Lung (tissue), 12 donors: ENCODE data around the gene SETD2. TPM values are rescaled to one million over a fixed set of nuclear protein-coding genes. Genes with fewer than 3 reads are reported as not detected.

Source experiments
- ATAC-seq: fragments of 200-7000 bp; cut with Tn5 transposase; one replicate; pipeline ENCODE4 v1.9.1; 2020; ENCODE audit warnings: moderate number of reproducible peaks; ENCODE audit not compliant: insufficient read depth, low FRiP score
- DNase-seq, 3 donors: peaks; one replicate each; pipeline ENCODE4 v3.0.0-alpha.2; 2013 to 2017
- H3K27ac ChIP-seq, 2 donors: one replicate each; pipeline ENCODE4 v1.5.1; 2013; ENCODE audit warnings: mild to moderate bottlenecking in 2 of 2, moderate library complexity in 2 of 2, control low read depth in 1 of 2, inconsistent platforms in 1 of 2, low read depth in 1 of 2, low read length in 1 of 2
- H3K27me3 ChIP-seq, 3 donors: one replicate each; pipeline ENCODE4 v1.5.1; 2013; ENCODE audit warnings: low read length in 2 of 3; ENCODE audit not compliant: control insufficient read depth in 3 of 3, insufficient read depth in 3 of 3
- H3K36me3 ChIP-seq, 4 donors: one replicate each; pipeline ENCODE4 v1.5.1; 2013; ENCODE audit warnings: low read length in 4 of 4, mild to moderate bottlenecking in 1 of 4, moderate library complexity in 1 of 4; ENCODE audit not compliant: control insufficient read depth in 4 of 4, insufficient read depth in 4 of 4
- H3K4me1 ChIP-seq, 5 donors: one replicate each; pipeline ENCODE4 v1.5.1; 2013; ENCODE audit warnings: low read length in 5 of 5, mild to moderate bottlenecking in 2 of 5, moderate library complexity in 1 of 5; ENCODE audit not compliant: control insufficient read depth in 5 of 5, insufficient read depth in 5 of 5
- H3K4me3 ChIP-seq: one replicate; pipeline ENCODE4 v1.5.1; 2013; ENCODE audit warnings: mild to moderate bottlenecking, control low read depth, moderate library complexity
- H3K9ac ChIP-seq, 2 donors: one replicate each; pipeline ENCODE4 v1.5.1; 2013; ENCODE audit warnings: low read length in 2 of 2, control low read depth in 1 of 2; ENCODE audit not compliant: insufficient read depth in 1 of 2
- H3K9me3 ChIP-seq, 4 donors: one replicate each; pipeline ENCODE4 v1.5.1; 2013; ENCODE audit warnings: low read length in 3 of 4, mild to moderate bottlenecking in 1 of 4, moderate library complexity in 1 of 4; ENCODE audit not compliant: control insufficient read depth in 4 of 4, insufficient read depth in 3 of 4
- WGBS, 2 donors: extraction: QIAGEN DNeasy Blood & Tissue Kit; methylation state at CpG; one replicate each; pipeline ENCODE4 v1.1.7; 2013; 5-methylcytosine and 5-hydroxymethylcytosine counted together
- polyA plus RNA-seq, 2 donors: library from polyadenylated mRNA; stranded (reverse); fragments of 200-250 nt; gene quantifications; one replicate each; pipeline ENCODE4 v1.2.1, GENCODE V29; 2013
- total RNA-seq, 2 donors: library from RNA; depleted of rRNA in 1 of 2; stranded (reverse); fragments of >200 nt in 1 of 2; gene quantifications; one replicate each; pipeline ENCODE4 v1.2.1, GENCODE V29; 2014 to 2021
- TF ChIP-seq, protein P1 (sequence below): IDR thresholded peaks from 2 replicates; pipeline ENCODE4 v1.5.1; 2012; ENCODE audit warnings: mild to moderate bottlenecking; ENCODE audit errors: control extremely low read depth, extremely low read depth
- donor health status: control.
- donor health status: control.
- donor health status: Bipolar disorder and iron deficiency.
- donor health status: healthy.
- donor health status: DM: yes; HTN: yes; CAD: no.

Gene SETD2
- total and polyA plus RNA-seq, 4 donors, result 10.4 to 107 (median 25.0) TPM

DNA sequence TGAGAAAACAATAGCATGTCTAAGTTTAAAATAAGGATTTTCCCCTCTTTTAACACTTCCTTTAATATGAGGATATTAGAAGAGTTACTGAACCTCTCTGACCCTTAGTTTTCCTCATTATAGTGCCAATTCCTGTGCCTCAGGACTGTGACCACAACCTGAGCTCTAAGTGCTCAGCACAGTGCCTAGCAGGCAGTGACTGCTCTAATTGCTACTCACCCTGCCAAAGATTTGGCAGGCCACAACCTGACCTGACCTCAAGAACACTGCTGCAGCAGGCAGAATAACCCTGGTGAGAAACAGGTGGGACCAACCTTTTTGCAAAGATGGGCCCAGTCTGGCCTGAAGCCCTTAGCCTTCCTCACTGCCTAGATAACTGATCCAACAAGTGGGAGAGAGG lies 148.8 kb downstream of the SETD2 start:
- H3K9me3 ChIP-seq, result no peaks in the 10 kb centered on the region
- H3K27me3 ChIP-seq, result no peaks in the 10 kb centered on the region
- TF ChIP-seq, protein P1, sequence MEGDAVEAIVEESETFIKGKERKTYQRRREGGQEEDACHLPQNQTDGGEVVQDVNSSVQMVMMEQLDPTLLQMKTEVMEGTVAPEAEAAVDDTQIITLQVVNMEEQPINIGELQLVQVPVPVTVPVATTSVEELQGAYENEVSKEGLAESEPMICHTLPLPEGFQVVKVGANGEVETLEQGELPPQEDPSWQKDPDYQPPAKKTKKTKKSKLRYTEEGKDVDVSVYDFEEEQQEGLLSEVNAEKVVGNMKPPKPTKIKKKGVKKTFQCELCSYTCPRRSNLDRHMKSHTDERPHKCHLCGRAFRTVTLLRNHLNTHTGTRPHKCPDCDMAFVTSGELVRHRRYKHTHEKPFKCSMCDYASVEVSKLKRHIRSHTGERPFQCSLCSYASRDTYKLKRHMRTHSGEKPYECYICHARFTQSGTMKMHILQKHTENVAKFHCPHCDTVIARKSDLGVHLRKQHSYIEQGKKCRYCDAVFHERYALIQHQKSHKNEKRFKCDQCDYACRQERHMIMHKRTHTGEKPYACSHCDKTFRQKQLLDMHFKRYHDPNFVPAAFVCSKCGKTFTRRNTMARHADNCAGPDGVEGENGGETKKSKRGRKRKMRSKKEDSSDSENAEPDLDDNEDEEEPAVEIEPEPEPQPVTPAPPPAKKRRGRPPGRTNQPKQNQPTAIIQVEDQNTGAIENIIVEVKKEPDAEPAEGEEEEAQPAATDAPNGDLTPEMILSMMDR, result no peak
- peaks cover 0 to 10% (median 0%) of the 10 kb centered on the region in 5 donors for H3K4me1 ChIP-seq
- H3K36me3 ChIP-seq, result peaks cover 16 to 31% (median 24%) of the 10 kb centered on the region in 4 donors
- H3K9ac ChIP-seq, result no peak overlapping the region
- H3K4me3 ChIP-seq, result no peak overlapping the region
- ATAC-seq, result no peak
- peak overlapping the region in 1 of 2 donors; percentile 6 for H3K27ac ChIP-seq
- DNase-seq, result no peak

DNA sequence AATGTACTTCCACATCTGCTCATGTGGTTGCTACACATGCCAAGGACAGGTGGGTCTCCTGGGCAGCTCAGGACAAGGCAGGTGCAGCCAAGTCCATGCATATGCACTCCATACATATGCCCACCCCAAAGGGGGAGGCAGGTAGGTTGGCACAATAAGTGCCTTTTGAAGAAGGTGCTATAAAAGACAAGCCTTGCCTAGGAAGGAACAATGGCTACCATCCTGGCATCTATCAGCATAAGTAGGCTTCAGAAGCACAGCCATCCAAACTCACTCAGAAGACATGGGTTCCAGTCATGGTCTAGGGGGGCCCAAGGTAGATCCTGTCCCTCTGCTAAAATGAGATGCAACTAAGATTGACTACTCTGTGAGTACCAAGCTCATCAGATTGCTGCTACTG lies 149.9 kb downstream of the SETD2 start:
- H3K36me3 ChIP-seq, result peaks cover 15 to 24% (median 19%) of the 10 kb centered on the region in 4 donors

DNA sequence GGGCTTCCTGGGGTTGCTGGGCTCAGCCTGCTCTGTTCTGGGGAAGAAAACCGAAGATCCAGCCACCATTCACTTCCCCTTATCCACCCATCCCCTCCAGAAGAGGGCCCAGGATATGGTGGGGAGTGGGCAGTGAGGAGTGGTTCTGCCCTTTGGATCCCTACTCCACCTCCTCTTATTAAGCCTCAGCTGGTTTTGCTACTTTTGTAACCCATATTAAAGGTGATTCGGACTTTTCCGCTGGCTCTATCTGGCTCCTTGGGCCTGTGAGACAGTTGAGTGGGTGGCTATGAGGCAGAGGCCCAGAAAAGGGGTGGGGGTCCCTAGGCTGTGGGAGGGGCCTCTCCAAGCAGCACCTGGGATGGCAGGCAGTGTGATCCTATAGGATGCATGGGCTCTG lies 150.7 kb downstream of the SETD2 start:
- H3K4me1 ChIP-seq, result peaks cover 0 to 14% (median 0%) of the 10 kb centered on the region in 5 donors
- H3K9ac ChIP-seq, result no peak overlapping the region
- ATAC-seq, result no peak
- H3K9me3 ChIP-seq, result peaks cover 0 to under 1% (median 0%) of the 10 kb centered on the region in 4 donors
- no peak overlapping the region for H3K4me3 ChIP-seq
- peaks cover 11 to 19% (median 17%) of the 10 kb centered on the region in 4 donors for H3K36me3 ChIP-seq
- TF ChIP-seq, protein P1, result no peak
- no peaks in the 10 kb centered on the region for H3K27me3 ChIP-seq
- no peak overlapping the region for H3K27ac ChIP-seq
- no peak for DNase-seq
- 81 to 89% methylated on average over 3 of the region's 3 CpGs for WGBS, 2 donors

More for the DNA sequence above, 149.9 kb downstream of the SETD2 start:
- Histone ChIP-seq H3K27ac (no peak overlapping the region), H3K27me3 (no peaks in the 10 kb centered on the region), H3K9me3 (no peaks in the 10 kb centered on the region), H3K4me3 (no peak overlapping the region), H3K9ac (no peak overlapping the region), H3K4me1 (peaks cover 0 to 12% (median 0%) of the 10 kb centered on the region in 5 donors)
- ATAC-seq (no peak), DNase-seq (no peak)
- TF ChIP-seq, protein P1, result no peak
